GM19463 (cell line): ENCODE results near the gene SH3RF1.
A peak's percentile ranks its signal among the peaks of the same experiment; 100 is the strongest.
"Not testable (repeated sequence)": the region's sequence is repeated elsewhere in the genome, so short reads cannot be mapped to it uniquely, and the experiment has no call there.

Experiments
- ATAC-seq: cut with Tn5 transposase; IDR thresholded peaks from one replicate; pipeline ENCODE4 v1.9.1; 2021; ENCODE audit warnings: mild to moderate bottlenecking, moderate library complexity; ENCODE audit not compliant: unreplicated experiment

Gene SH3RF1

GRCh38 chr4:169229571-169230028, 41.2 kb downstream of the SH3RF1 start:
- ATAC-seq, result no peak

- ATAC-seq, result no peak
These were observed 42.7 kb downstream of the SH3RF1 start for GRCh38 chr4:169228076-169228475.

- no peak for ATAC-seq
These were observed 44.2 kb downstream of the SH3RF1 start for GRCh38 chr4:169226565-169226964.

GRCh38 chr4:169225812-169226211, 44.9 kb downstream of the SH3RF1 start:
- peak; percentile 31 for ATAC-seq

DNA sequence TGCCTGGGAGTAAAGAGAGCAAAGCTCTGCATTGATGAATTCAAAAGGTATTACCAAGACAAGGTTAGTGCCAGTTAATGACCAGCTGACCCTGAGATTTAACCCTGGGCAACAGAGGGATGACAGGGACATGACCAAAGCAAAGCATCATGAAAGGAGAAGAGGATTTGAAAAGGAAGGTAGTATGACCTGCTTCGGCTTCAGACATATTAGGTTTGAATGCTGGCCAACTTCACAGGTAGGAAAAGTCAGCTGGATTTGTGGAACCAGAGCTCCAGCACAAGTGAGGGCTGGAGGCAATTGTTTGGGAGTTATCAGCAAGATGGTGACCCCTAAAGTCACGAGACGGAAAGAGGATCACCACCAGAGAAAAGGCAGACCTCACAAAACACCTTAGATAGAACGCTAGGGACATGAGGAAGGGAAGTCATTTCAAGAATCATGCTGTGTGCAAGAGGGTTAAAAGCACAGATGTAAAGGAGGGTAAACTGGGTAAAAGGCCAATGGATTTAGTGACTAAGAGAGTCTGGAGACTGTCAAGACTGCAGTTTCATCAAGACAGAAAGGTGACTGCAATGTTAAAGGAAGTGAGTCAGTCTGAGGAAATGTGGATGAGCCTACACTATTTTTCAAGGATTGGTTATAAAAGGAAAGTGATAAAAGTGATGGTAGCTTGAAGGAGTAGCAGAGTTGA, 45.6 kb downstream of the SH3RF1 start:
- ATAC-seq, result peak; percentile 70

- ATAC-seq, result no peak
These were observed 48.0 kb downstream of the SH3RF1 start for GRCh38 chr4:169222761-169223160.

DNA sequence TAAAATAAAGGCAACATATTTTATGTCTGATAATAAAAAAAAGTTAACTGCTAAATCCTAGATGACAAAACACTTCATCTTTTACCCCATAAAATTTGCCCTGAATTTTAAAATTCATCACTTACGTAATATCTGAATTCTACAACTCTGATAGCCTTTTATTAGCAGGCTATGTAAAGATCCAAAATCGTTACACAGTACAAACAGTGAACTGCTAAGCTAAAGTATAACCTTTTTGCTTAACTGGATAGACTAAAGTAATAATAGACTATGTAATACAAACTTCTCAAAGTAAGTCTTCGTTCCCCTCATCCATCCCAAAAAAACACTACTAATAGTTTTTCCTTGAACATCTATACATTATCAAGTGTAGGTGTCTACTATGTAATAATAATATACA, 49.1 kb downstream of the SH3RF1 start:
- no peak for ATAC-seq

GRCh38 chr4:169220854-169221411, 49.8 kb downstream of the SH3RF1 start:
- ATAC-seq, result no peak

DNA sequence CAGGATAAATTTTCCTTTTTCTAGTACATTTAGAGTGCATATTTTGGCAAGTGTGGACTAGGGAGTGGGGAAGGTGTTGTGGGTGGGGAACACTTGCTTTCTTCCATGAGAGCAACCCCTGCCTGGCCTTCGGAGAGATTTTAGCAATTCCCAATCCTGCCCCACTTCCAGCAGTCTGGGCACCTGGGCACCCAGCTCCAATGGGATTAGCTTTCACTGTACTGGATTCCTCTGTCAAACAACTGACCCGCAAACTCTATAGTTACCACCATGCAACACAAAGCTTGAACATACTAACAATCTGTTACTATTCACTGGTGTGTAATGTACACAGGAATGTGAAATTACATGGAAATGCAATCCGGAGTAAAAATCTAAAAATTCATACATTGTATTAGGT, 50.3 kb downstream of the SH3RF1 start:
- no peak for ATAC-seq

DNA sequence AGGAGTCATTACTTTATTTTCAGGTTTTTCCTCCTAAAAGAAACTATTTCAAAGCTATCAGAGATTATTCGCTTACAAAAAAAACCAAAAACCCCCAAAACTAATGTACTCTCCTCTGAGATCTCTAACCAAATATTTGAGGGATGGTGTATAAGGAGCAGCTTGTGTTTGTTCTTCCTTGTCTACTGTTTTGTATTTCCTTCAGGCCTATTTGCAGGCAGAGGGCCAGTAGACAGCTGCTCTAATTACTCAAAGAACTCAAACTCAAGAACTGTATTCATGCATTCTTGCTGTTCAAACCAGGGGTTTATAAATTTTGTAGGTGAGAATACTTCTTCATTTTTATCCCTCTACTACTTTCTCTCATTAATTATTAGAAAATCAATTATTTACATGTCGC, 51.3 kb downstream of the SH3RF1 start:
- ATAC-seq, result no peak

DNA sequence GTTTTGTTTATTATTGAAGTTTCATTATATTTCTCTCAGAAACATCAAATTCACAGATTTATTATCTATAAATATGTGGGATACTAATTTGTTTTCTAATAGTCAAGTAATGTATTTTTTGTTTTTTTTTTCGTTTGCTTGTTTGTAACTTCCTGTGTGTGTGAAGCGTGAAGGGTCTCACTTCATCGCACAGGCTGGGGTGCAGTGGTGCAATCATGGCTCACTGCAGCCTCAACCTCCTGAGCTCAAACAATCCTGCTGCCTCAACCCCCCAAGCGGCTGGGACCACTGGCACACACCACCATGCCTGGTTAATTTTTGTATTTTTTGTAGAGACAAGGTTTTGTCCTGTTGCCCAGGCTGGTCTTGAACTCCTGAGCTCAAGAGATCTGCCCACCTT, 55.1 kb downstream of the SH3RF1 start:
- ATAC-seq, result peak; percentile 59

DNA sequence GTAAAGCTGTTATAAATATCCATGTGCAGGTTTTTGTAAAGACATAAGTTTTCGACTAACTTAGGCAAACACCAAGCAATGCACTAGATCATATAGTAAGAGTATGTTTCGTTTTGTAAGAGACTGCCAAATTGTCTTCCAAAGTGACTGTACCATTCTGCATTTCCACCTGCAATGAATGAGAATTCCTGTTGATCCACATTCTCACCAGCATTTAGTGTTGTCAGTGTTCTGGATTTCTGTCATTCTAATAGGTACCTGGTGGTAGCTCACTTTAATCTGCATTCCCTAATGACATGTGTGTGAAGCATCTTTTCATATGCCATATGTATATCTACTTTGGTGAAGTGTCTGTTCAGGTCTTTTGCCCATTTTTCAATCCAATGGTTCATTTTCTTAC, 57.8 kb downstream of the SH3RF1 start:
- ATAC-seq, result no peak

GRCh38 chr4:169210504-169211118, 60.1 kb downstream of the SH3RF1 start:
- ATAC-seq, result peak; percentile 91

- ATAC-seq, result no peak
These were observed 61.3 kb downstream of the SH3RF1 start for GRCh38 chr4:169209388-169209883.

GRCh38 chr4:169208516-169208915, 62.2 kb downstream of the SH3RF1 start:
- no peak for ATAC-seq

- no peak for ATAC-seq
These were observed 62.7 kb downstream of the SH3RF1 start for GRCh38 chr4:169208090-169208455.

DNA sequence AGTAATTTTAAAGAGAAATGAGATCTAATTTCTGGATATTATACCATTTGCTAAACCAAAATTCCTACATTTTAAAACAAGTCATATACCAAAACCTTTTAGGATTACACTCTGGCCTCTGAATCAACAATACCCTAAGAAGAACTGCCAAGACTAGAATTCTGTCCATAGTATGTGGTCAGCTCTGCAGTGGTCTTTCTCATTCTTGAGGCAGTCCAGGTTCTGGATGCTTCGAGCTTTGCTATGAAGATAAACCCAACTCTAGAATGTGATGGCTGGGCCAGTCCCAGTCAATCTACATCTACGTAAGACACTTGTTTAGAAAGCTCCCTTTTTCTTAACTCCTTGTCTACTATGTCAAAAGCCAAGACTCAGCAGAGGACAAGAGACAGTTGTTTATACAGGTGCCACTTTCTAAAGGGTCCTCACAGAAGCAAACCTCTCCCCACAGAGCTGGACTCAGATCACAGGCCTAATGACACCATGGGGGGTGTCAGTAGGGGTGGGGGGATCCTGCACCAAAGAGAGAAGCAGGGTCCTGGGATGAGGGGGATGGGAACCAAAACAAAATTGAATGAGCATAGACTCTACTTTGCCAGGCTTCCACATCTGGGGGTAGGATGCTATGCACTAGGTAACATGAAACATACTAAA, 63.2 kb downstream of the SH3RF1 start:
- ATAC-seq, result no peak

- ATAC-seq, result no peak
These were observed 65.0 kb downstream of the SH3RF1 start for GRCh38 chr4:169205744-169206080.

DNA sequence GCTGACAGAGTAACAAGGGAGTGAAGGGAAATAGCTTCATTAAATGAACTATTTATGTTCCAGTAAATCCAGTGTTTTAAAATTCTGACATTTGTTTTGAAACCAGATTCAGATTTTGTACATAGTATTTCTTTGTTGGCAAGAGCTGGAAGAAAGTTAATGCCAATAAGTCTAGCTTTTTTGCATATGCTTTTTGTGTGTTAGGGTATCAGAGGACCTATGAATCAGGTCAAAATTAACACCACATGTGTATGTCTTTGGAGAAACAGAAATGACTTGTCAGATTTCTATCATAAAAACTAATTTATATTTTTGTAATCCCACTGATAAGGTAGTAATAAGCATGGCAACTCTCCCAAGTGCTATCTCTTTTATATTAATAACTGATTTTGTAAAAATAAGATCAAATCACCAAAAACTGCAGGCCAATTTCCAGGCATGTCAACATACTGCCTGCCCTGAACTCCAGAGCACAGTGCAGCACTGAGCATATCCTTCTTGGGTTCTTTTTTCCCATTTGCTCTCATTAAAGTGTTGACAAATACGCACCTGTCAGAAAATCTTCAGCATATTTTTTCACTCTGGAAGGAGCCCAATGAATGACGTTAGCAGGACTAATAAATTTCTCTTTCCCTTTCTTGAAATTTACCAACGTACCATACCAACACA, 65.5 kb downstream of the SH3RF1 start:
- ATAC-seq, result no peak

- ATAC-seq, result no peak
These were observed 66.9 kb downstream of the SH3RF1 start for GRCh38 chr4:169203891-169204290.

GRCh38 chr4:169203278-169203677, 67.5 kb downstream of the SH3RF1 start:
- ATAC-seq, result not testable (repeated sequence)
